SK-N-SH (cell line): ENCODE measurements around the gene AIRE. TPM values are rescaled to one million over a fixed set of nuclear protein-coding genes. Genes with fewer than 3 reads are reported as not detected.

ENCODE experiments used
- CTCF ChIA-PET: fragments of 300-600, 350-600 bp; formaldehyde crosslinking; extraction: SDS; loops from one replicate; lab custom pipeline; 2021; lab: Yijun Ruan, JAX
- POLR2A ChIA-PET: fragments of 350-600 bp; sonication (Branson Sonifier 250); formaldehyde crosslinking; extraction: SDS; loops from one replicate; lab custom pipeline; 2020; ENCODE audit warnings: antibody characterized with exemption, inconsistent platforms; lab: Yijun Ruan, JAX
- DNase-seq: peaks from one replicate; pipeline ENCODE4 v3.0.0; 2012
- H2AFZ ChIP-seq: fragments of 200-600 bp; sonication (generic); 2 replicates; pipeline ENCODE4 v1.8.1; 2016; ENCODE audit warnings: antibody characterized with exemption, mild to moderate bottlenecking, low read depth
- H3F3A ChIP-seq: fragments of 200-600 bp; sonication (generic); replicated peaks from 2 replicates; pipeline ENCODE3; 2016; ENCODE audit warnings: antibody characterized with exemption, mild to moderate bottlenecking; ENCODE audit not compliant: insufficient read depth
- H3K27ac ChIP-seq, 2 experiments: fragments of 200-500 bp in 1 of 2; fragments of 200-600 bp in 1 of 2; sonication (Bioruptor generic) in 1 of 2; sonication (generic), shearing (Covaris generic) in 1 of 2; 2 replicates each; pipeline versions ENCODE4 v1.5.1 to v1.6.1; 2014 to 2016; ENCODE audit warnings: low read depth in 2 of 2, inconsistent platforms in 1 of 2, low read length in 1 of 2, mild to moderate bottlenecking in 1 of 2, mixed read lengths in 1 of 2
- H3K27me3 ChIP-seq: fragments of 200-600 bp; sonication (generic), shearing (Covaris generic); 2 replicates; pipeline ENCODE4 v1.6.1; 2016; ENCODE audit warnings: mixed run types; ENCODE audit not compliant: insufficient read depth
- H3K36me3 ChIP-seq, 2 experiments: fragments of 200-500 bp in 1 of 2; fragments of 200-600 bp in 1 of 2; sonication (Bioruptor generic) in 1 of 2; sonication (generic) in 1 of 2; replicated peaks in 1 of 2; 2 replicates each; pipeline versions ENCODE3 to v1.5.1; 2014 to 2016; ENCODE audit warnings: low read length in 1 of 2, mild to moderate bottlenecking in 1 of 2; ENCODE audit not compliant: insufficient read depth in 2 of 2, control insufficient read depth in 1 of 2
- H3K4me1 ChIP-seq, 2 experiments: fragments of 200-500 bp in 1 of 2; fragments of 200-600 bp in 1 of 2; sonication (Bioruptor generic) in 1 of 2; sonication (generic), shearing (Covaris generic) in 1 of 2; 2 replicates each; pipeline versions ENCODE4 v1.5.1 to v1.6.1; 2014 to 2016; ENCODE audit warnings: low read depth in 1 of 2, low read length in 1 of 2, mixed run types in 1 of 2; ENCODE audit not compliant: insufficient read depth in 2 of 2, control insufficient read depth in 1 of 2
- H3K4me2 ChIP-seq: fragments of 200-600 bp; sonication (generic), shearing (Covaris generic); 2 replicates; pipeline ENCODE4 v1.6.1; 2017; ENCODE audit warnings: mixed run types
- H3K4me3 ChIP-seq, 2 experiments: fragments of 200-500 bp in 1 of 2; fragments of 200-600 bp in 1 of 2; sonication (Bioruptor generic) in 1 of 2; sonication (generic), shearing (Covaris generic) in 1 of 2; 2 replicates each; pipeline versions ENCODE4 v1.5.1 to v1.8.1; 2014 to 2016; ENCODE audit warnings: low read depth in 2 of 2, inconsistent platforms in 1 of 2, low read length in 1 of 2, mild to moderate bottlenecking in 1 of 2, mixed read lengths in 1 of 2, moderate library complexity in 1 of 2
- H3K79me2 ChIP-seq: fragments of 200-600 bp; sonication (generic); 2 replicates; pipeline ENCODE4 v1.8.1; 2017; ENCODE audit warnings: mild to moderate bottlenecking; ENCODE audit not compliant: insufficient read depth
- H3K9ac ChIP-seq: fragments of 200-600 bp; sonication (generic); 2 replicates; pipeline ENCODE4 v1.6.1; 2017; ENCODE audit warnings: mixed run types
- H3K9me2 ChIP-seq: fragments of 200-600 bp; sonication (generic); 2 replicates; pipeline ENCODE4 v1.6.1; 2017; ENCODE audit warnings: mixed run types
- H3K9me3 ChIP-seq: fragments of 200-600 bp; sonication (generic); 2 replicates; pipeline ENCODE4 v1.6.1; 2017; ENCODE audit warnings: mixed run types, mild to moderate bottlenecking, moderate library complexity
- H4K20me1 ChIP-seq: fragments of 200-600 bp; sonication (generic); 2 replicates; pipeline ENCODE4 v1.6.1; 2017; ENCODE audit warnings: mild to moderate bottlenecking, mixed run types; ENCODE audit not compliant: insufficient read depth
- CHD2 ChIP-seq: fragments of 150-350 bp; IDR thresholded peaks from 2 replicates; pipeline ENCODE4 v1.6.1; 2018; ENCODE audit warnings: low read length; ENCODE audit not compliant: partially characterized antibody
- FOXJ3 ChIP-seq: sonication (generic); formaldehyde crosslinking; IDR thresholded peaks from 2 replicates; pipeline ENCODE4 v1.5.1; 2020; ENCODE audit warnings: mild to moderate bottlenecking, missing genetic modification reagents
- GABPA ChIP-seq: IDR thresholded peaks from 2 replicates; pipeline ENCODE4 v1.4.0; 2012; ENCODE audit warnings: low read depth, mild to moderate bottlenecking
- GATA2 ChIP-seq: sonication (generic); formaldehyde crosslinking; IDR thresholded peaks from 2 replicates; pipeline ENCODE4 v1.5.0; 2020; ENCODE audit warnings: mild to moderate bottlenecking, missing genetic modification reagents
- JUND ChIP-seq: IDR thresholded peaks from 2 replicates; pipeline ENCODE4 v1.4.0; 2012
- MXI1 ChIP-seq: IDR thresholded peaks from 2 replicates; pipeline ENCODE4 v1.6.1; 2012; ENCODE audit warnings: mild to moderate bottlenecking, low read depth, low read length, improper control_type of control experiment
- NFIC ChIP-seq: IDR thresholded peaks from 2 replicates; pipeline ENCODE4 v1.4.0; 2012; ENCODE audit warnings: borderline replicate concordance
- NRF1 ChIP-seq: IDR thresholded peaks from 2 replicates; pipeline ENCODE4 v1.6.1; 2012; ENCODE audit warnings: low read depth, mild to moderate bottlenecking, low read length
- RAD21 ChIP-seq: IDR thresholded peaks from 2 replicates; pipeline ENCODE4 v1.6.1; 2012; ENCODE audit warnings: mild to moderate bottlenecking, low read length
- RCOR1 ChIP-seq: fragments of 150-350 bp; IDR thresholded peaks from 2 replicates; pipeline ENCODE4 v1.6.1; 2017; ENCODE audit warnings: antibody characterized with exemption, low read length
- RFX5 ChIP-seq: IDR thresholded peaks from 2 replicates; pipeline ENCODE4 v1.6.1; 2012; ENCODE audit warnings: mild to moderate bottlenecking, improper control_type of control experiment, low read length
- SIN3A ChIP-seq: IDR thresholded peaks from 2 replicates; pipeline ENCODE4 v1.6.1; 2012; ENCODE audit warnings: low read depth, mild to moderate bottlenecking, low read length, moderate library complexity, borderline replicate concordance
- SMC3 ChIP-seq: IDR thresholded peaks from 2 replicates; pipeline ENCODE4 v1.6.1; 2012; ENCODE audit warnings: low read depth, low read length, improper control_type of control experiment
- TAF1 ChIP-seq: IDR thresholded peaks from 2 replicates; pipeline ENCODE4 v1.6.1; 2012; ENCODE audit warnings: low read depth, mild to moderate bottlenecking, low read length, moderate library complexity, borderline replicate concordance
- TCF12 ChIP-seq: IDR thresholded peaks from 2 replicates; pipeline ENCODE4 v1.4.0; 2012
- TEAD4 ChIP-seq: IDR thresholded peaks from 2 replicates; pipeline ENCODE4 v1.4.0; 2012; ENCODE audit warnings: mild to moderate bottlenecking, borderline replicate concordance; ENCODE audit not compliant: insufficient read depth
- WGBS: methylation state at CpG from one replicate; pipeline ENCODE4 v1.1.6; 2017; ENCODE audit warnings: low lambda C conversion rate; 5-methylcytosine and 5-hydroxymethylcytosine counted together
- polyA plus RNA-seq, 3 experiments: library from polyadenylated mRNA; depleted of rRNA; stranded (reverse); fragments of >200 nt; gene quantifications; 2 replicates each; pipeline ENCODE4 v1.2.3, GENCODE V29; 2012

The AIRE gene
- polyA plus RNA-seq, 1 of the 3 experiments (the other 2 are of a cell fraction): not detected

- Histone ChIP-seq H2AFZ (no peak overlapping the region), H3K79me2 (no peaks in the 10 kb centered on the region), H3K4me1 (peaks cover 0 to 11% of the 10 kb centered on the region in 2 experiments; a peak in 1 of 4 replicates), H3K9me3 (no peaks in the 10 kb centered on the region), H3K4me2 (no peak overlapping the region), H3F3A (no peaks in the 10 kb centered on the region), H3K9me2 (no peaks in the 10 kb centered on the region), H4K20me1 (no peaks in the 10 kb centered on the region), H3K27ac (no peak overlapping the region), H3K27me3 (no peaks in the 10 kb centered on the region), H3K4me3 (no peak overlapping the region), H3K9ac (no peak overlapping the region), H3K36me3 (peaks cover 0 to 17% of the 10 kb centered on the region in 2 experiments)
- CTCF ChIA-PET: no interaction called here
- POLR2A ChIA-PET: no interaction called here
- no peak for DNase-seq
- TF ChIP-seq RCOR1 (no peak), MXI1 (no peak), CHD2 (no peak), RAD21 (no peak), GABPA (no peak), FOXJ3 (no peak), TAF1 (no peak), RFX5 (no peak), SIN3A (no peak), JUND (no peak), GATA2 (CRISPR knock-in tag) (no peak), TCF12 (no peak), NRF1 (no peak), TEAD4 (no peak), NFIC (no peak)
- 100% methylated on average over 1 of the region's 16 CpGs for WGBS
These were observed 45.5 kb downstream of the AIRE start for GRCh38 chr21:44331209-44331608.

GRCh38 chr21:44331650-44332307, 46.1 kb downstream of the AIRE start:
- H4K20me1 ChIP-seq: no peaks in the 10 kb centered on the region
- H3K9ac ChIP-seq: no peak overlapping the region
- CTCF ChIA-PET: no interaction called here
- no peaks in the 10 kb centered on the region for H3K9me3 ChIP-seq
- no peak for DNase-seq
- H2AFZ ChIP-seq: no peak overlapping the region
- H3K4me3 ChIP-seq: no peak overlapping the region
- H3K27ac ChIP-seq: no peak overlapping the region
- no peaks in the 10 kb centered on the region for H3K27me3 ChIP-seq
- no peaks in the 10 kb centered on the region for H3F3A ChIP-seq
- no peak overlapping the region for H3K4me2 ChIP-seq
- no peaks in the 10 kb centered on the region for H3K79me2 ChIP-seq
- H3K9me2 ChIP-seq: no peaks in the 10 kb centered on the region
- no peak for TF ChIP-seq SMC3
- TF ChIP-seq JUND: no peak
- WGBS: 86% methylated on average over 7 of the region's 20 CpGs
- peaks cover 0 to 14% of the 10 kb centered on the region in 2 experiments for H3K36me3 ChIP-seq
- H3K4me1 ChIP-seq: peaks cover 0 to 11% of the 10 kb centered on the region in 2 experiments; a peak in 1 of 4 replicates
- POLR2A ChIA-PET: no interaction called here
